ENCODE results near the gene XCL2.
"Not testable (repeated sequence)": the region's sequence is repeated elsewhere in the genome, so short reads cannot be mapped to it uniquely, and the experiment has no call there.

XCL2 gene

GRCh38 chr1:168543840-168544498 is at the start of gene XCL2:
Gene XCL2, minus strand, starts transcription at chr1:168543997. Its CDS starts 33 bp downstream, at chr1:168543964.
- DNase-seq: not testable (repeated sequence)

- no peak for DNase-seq
Measured at GRCh38 chr1:168591641-168592250, 47.9 kb upstream of the XCL2 start.

GRCh38 chr1:168591066-168591465 is 47.3 kb upstream of the XCL2 start:
- DNase-seq: no peak

- DNase-seq: no peak
Measured at GRCh38 chr1:168589167-168589566, 45.4 kb upstream of the XCL2 start.

GRCh38 chr1:168585937-168586336 is 42.1 kb upstream of the XCL2 start:
- no peak for DNase-seq

GRCh38 chr1:168585191-168585590 is 41.4 kb upstream of the XCL2 start:
- no peak for DNase-seq

GRCh38 chr1:168583571-168583970 is 39.8 kb upstream of the XCL2 start:
- no peak for DNase-seq

- no peak for DNase-seq
Measured at GRCh38 chr1:168582688-168583336, 39.0 kb upstream of the XCL2 start.

GRCh38 chr1:168581817-168582572 is 38.2 kb upstream of the XCL2 start:
- no peak for DNase-seq

- DNase-seq: not testable (repeated sequence)
Measured at GRCh38 chr1:168580991-168581390, 37.2 kb upstream of the XCL2 start.

GRCh38 chr1:168580290-168580689 is 36.5 kb upstream of the XCL2 start:
- DNase-seq: not testable (repeated sequence)

- DNase-seq: not testable (repeated sequence)
Measured at GRCh38 chr1:168578531-168579185, 34.9 kb upstream of the XCL2 start.

GRCh38 chr1:168576245-168576688 is 32.5 kb upstream of the XCL2 start, which contains the start of gene XCL1:
Gene XCL1, plus strand, starts transcription at chr1:168576605. Its CDS starts 33 bp downstream, at chr1:168576638.
- DNase-seq: not testable (repeated sequence)

GRCh38 chr1:168574234-168574633 is 30.4 kb upstream of the XCL2 start:
- DNase-seq: peak; percentile 32 to 62

GRCh38 chr1:168572633-168573032 is 28.8 kb upstream of the XCL2 start:
- DNase-seq: no peak

GRCh38 chr1:168570652-168571051 is 26.9 kb upstream of the XCL2 start:
- no peak for DNase-seq

GRCh38 chr1:168568346-168568745 is 24.5 kb upstream of the XCL2 start:
- no peak for DNase-seq

- DNase-seq: no peak
Measured at GRCh38 chr1:168567568-168567967, 23.8 kb upstream of the XCL2 start.

- peak; percentile 23 to 30 for DNase-seq
Measured at GRCh38 chr1:168567007-168567406, 23.2 kb upstream of the XCL2 start.

- DNase-seq: no peak
Measured at GRCh38 chr1:168565825-168566224, 22.0 kb upstream of the XCL2 start.

- DNase-seq: no peak
Measured at GRCh38 chr1:168561989-168562388, 18.2 kb upstream of the XCL2 start.

- no peak for DNase-seq
Measured at GRCh38 chr1:168560370-168560769, 16.6 kb upstream of the XCL2 start.

GRCh38 chr1:168556647-168557046 is 12.8 kb upstream of the XCL2 start:
- no peak for DNase-seq

Measured in AML-193 (cell line).